H1 (cell line): ENCODE results near the gene IDUA. TPM values are rescaled to one million over a fixed set of nuclear protein-coding genes. Genes with fewer than 3 reads are reported as not detected.

Source experiments
- CTCF ChIA-PET: fragments of 300-600 bp; sonication (Branson Sonifier 250); formaldehyde crosslinking; loops from one replicate; lab custom pipeline; 2021; ENCODE audit not compliant: partially characterized antibody; lab: Charles Lee
- POLR2A ChIA-PET: fragments of 300-600 bp; sonication (Branson Sonifier 250); formaldehyde crosslinking; loops from one replicate; lab custom pipeline; 2021; ENCODE audit warnings: inconsistent platforms; ENCODE audit not compliant: partially characterized antibody; lab: Charles Lee
- DNase-seq, 2 experiments: peaks; one replicate each; pipeline versions ENCODE4 v3.0.0 to v3.0.0-alpha.2; 2010 to 2022; ENCODE audit warnings: low spot score in 2 of 2, low read depth in 1 of 2, mixed read lengths in 1 of 2
- FAIRE-seq: peaks from 2 replicates; lab custom pipeline; 2011; peaks lifted over from hg19 to GRCh38; lab: Jason Lieb, UNC
- H2AFZ ChIP-seq: 2 replicates; pipeline ENCODE4 v1.8.1; 2012; ENCODE audit warnings: low read length, inconsistent platforms
- H2AK5ac ChIP-seq: 2 replicates; pipeline ENCODE4 v1.6.1; 2013; ENCODE audit warnings: low read depth, low read length
- H2BK120ac ChIP-seq: replicated peaks from 2 replicates; pipeline ENCODE3; 2013; ENCODE audit warnings: low read depth, low read length, inconsistent platforms
- H2BK12ac ChIP-seq: 2 replicates; pipeline ENCODE4 v1.6.1; 2013; ENCODE audit warnings: low read depth, low read length
- H2BK15ac ChIP-seq: 2 replicates; pipeline ENCODE4 v1.6.1; 2013; ENCODE audit warnings: low read length
- H2BK20ac ChIP-seq: 2 replicates; pipeline ENCODE4 v1.6.1; 2013; ENCODE audit warnings: low read length
- H2BK5ac ChIP-seq: 2 replicates; pipeline ENCODE4 v1.6.1; 2013; ENCODE audit warnings: low read depth, low read length
- H3K14ac ChIP-seq: 2 replicates; pipeline ENCODE4 v1.6.1; 2013; ENCODE audit warnings: inconsistent platforms; ENCODE audit not compliant: insufficient read length
- H3K18ac ChIP-seq: 2 replicates; pipeline ENCODE4 v1.6.1; 2013; ENCODE audit warnings: low read length; ENCODE audit errors: extremely low read depth
- H3K23ac ChIP-seq: 2 replicates; pipeline ENCODE4 v1.6.1; 2013; ENCODE audit warnings: inconsistent platforms; ENCODE audit not compliant: insufficient read length
- H3K23me2 ChIP-seq: 2 replicates; pipeline ENCODE4 v1.6.1; 2013; ENCODE audit warnings: low read depth, low read length
- H3K27ac ChIP-seq: 2 replicates; pipeline ENCODE4 v1.6.1; 2011; ENCODE audit warnings: low read depth, low read length, inconsistent platforms
- H3K27me3 ChIP-seq, 4 experiments: replicated peaks in 1 of 4; 1 replicate in 1 of 4; 2 replicates in 3 of 4; pipeline versions ENCODE4 v1.6.1 to v1.8.1; 2011 to 2013; ENCODE audit warnings: low read length in 3 of 4, mild to moderate bottlenecking in 3 of 4, inconsistent platforms in 2 of 4, mixed read lengths in 2 of 4, moderate library complexity in 1 of 4; ENCODE audit not compliant: control insufficient read depth in 3 of 4, insufficient read depth in 3 of 4; ENCODE audit errors: extremely low read depth in 1 of 4
- H3K36me3 ChIP-seq, 4 experiments: 2 replicates each; pipeline versions ENCODE4 v1.6.1 to v1.8.1; 2011 to 2013; ENCODE audit warnings: mild to moderate bottlenecking in 4 of 4, low read length in 3 of 4, moderate library complexity in 2 of 4, control low read depth in 1 of 4, inconsistent platforms in 1 of 4; ENCODE audit not compliant: insufficient read depth in 4 of 4, control insufficient read depth in 2 of 4
- H3K4ac ChIP-seq: replicated peaks from 2 replicates; pipeline ENCODE3; 2013; ENCODE audit warnings: low read length, low read depth, mixed read lengths, inconsistent platforms; ENCODE audit not compliant: insufficient read length
- H3K4me1 ChIP-seq, 4 experiments: replicated peaks in 1 of 4; 1 replicate in 1 of 4; 2 replicates in 3 of 4; pipeline versions ENCODE4 v1.6.1 to v1.8.1; 2011 to 2013; ENCODE audit warnings: low read length in 3 of 4, inconsistent platforms in 2 of 4, mixed read lengths in 1 of 4; ENCODE audit not compliant: insufficient read depth in 4 of 4, control insufficient read depth in 3 of 4
- H3K4me2 ChIP-seq, 2 experiments: 2 replicates each; pipeline versions ENCODE4 v1.6.1 to v1.8.1; 2011 to 2013; ENCODE audit warnings: low read depth in 2 of 2, low read length in 2 of 2, control low read depth in 1 of 2, inconsistent platforms in 1 of 2, mild to moderate bottlenecking in 1 of 2; ENCODE audit not compliant: insufficient read depth in 1 of 2
- H3K4me3 ChIP-seq, 4 experiments: fragments of 200-600, 300-600 bp in 1 of 4; sonication (generic), shearing (Covaris generic), sonication (Bioruptor Twin) in 1 of 4; 2 replicates each; pipeline versions ENCODE4 v1.5.1 to v1.8.1; 2011 to 2016; ENCODE audit warnings: low read length in 4 of 4, low read depth in 3 of 4, control low read depth in 2 of 4, inconsistent platforms in 2 of 4, mild to moderate bottlenecking in 2 of 4, mixed read lengths in 1 of 4, moderate library complexity in 1 of 4; ENCODE audit not compliant: insufficient read depth in 2 of 4; ENCODE audit errors: extremely low read depth in 1 of 4
- H3K56ac ChIP-seq: replicated peaks from 2 replicates; pipeline ENCODE3; 2013; ENCODE audit warnings: low read depth, mild to moderate bottlenecking, mixed read lengths, low read length, inconsistent platforms; ENCODE audit not compliant: insufficient read length
- H3K79me1 ChIP-seq: 2 replicates; pipeline ENCODE4 v1.6.1; 2013; ENCODE audit warnings: low read depth, low read length, control low read depth
- H3K79me2 ChIP-seq, 2 experiments: 2 replicates each; pipeline versions ENCODE4 v1.6.1 to v1.8.1; 2012 to 2013; ENCODE audit warnings: low read length in 2 of 2, mild to moderate bottlenecking in 2 of 2, inconsistent platforms in 1 of 2; ENCODE audit not compliant: insufficient read depth in 2 of 2, control insufficient read depth in 1 of 2
- H3K9ac ChIP-seq, 4 experiments: replicated peaks in 1 of 4; 1 replicate in 1 of 4; 2 replicates in 3 of 4; pipeline versions ENCODE4 v1.6.1 to v1.8.1; 2011 to 2013; ENCODE audit warnings: low read depth in 3 of 4, low read length in 3 of 4, control low read depth in 2 of 4, mild to moderate bottlenecking in 2 of 4, moderate library complexity in 2 of 4, inconsistent platforms in 1 of 4; ENCODE audit errors: extremely low read depth in 1 of 4
- H3K9me3 ChIP-seq, 2 experiments: 2 replicates each; pipeline versions ENCODE4 v1.6.1 to v1.8.1; 2012 to 2013; ENCODE audit warnings: mild to moderate bottlenecking in 2 of 2, moderate library complexity in 2 of 2, control low read depth in 1 of 2, inconsistent platforms in 1 of 2, low read depth in 1 of 2, low read length in 1 of 2, mixed read lengths in 1 of 2; ENCODE audit not compliant: insufficient read depth in 2 of 2
- H4K20me1 ChIP-seq, 2 experiments: replicated peaks in 1 of 2; 2 replicates each; pipeline versions ENCODE3 to v1.8.1; 2011 to 2013; ENCODE audit warnings: inconsistent platforms in 2 of 2, low read length in 2 of 2, mild to moderate bottlenecking in 1 of 2; ENCODE audit not compliant: insufficient read depth in 2 of 2, control insufficient read depth in 1 of 2
- H4K5ac ChIP-seq: 2 replicates; pipeline ENCODE4 v1.6.1; 2013; ENCODE audit warnings: low read length, low read depth, mixed read lengths, inconsistent platforms; ENCODE audit not compliant: insufficient read length
- H4K8ac ChIP-seq: 2 replicates; pipeline ENCODE4 v1.8.0; 2013; ENCODE audit warnings: mild to moderate bottlenecking, moderate library complexity, low read length, inconsistent platforms; ENCODE audit not compliant: insufficient read depth; ENCODE audit errors: extremely low read depth
- H4K91ac ChIP-seq: replicated peaks from 2 replicates; pipeline ENCODE3; 2013; ENCODE audit warnings: low read length, mixed read lengths, inconsistent platforms; ENCODE audit not compliant: insufficient read length
- ASH2L ChIP-seq: fragments of 200-600, 300-600 bp; sonication (generic); IDR thresholded peaks from one replicate; pipeline ENCODE4 v1.7.1; 2017; ENCODE audit warnings: low read length
- CTBP2 ChIP-seq: IDR thresholded peaks from 2 replicates; pipeline ENCODE4 v1.7.0; 2011; ENCODE audit warnings: borderline replicate concordance, mild to moderate bottlenecking, moderate library complexity, mixed read lengths, low read length; ENCODE audit not compliant: insufficient read depth, insufficient read length
- FOSL1 ChIP-seq: IDR thresholded peaks from 2 replicates; pipeline ENCODE4 v1.6.1; 2011; ENCODE audit warnings: mild to moderate bottlenecking, low read depth, low read length, moderate library complexity; ENCODE audit not compliant: insufficient read depth
- NANOG ChIP-seq: IDR thresholded peaks from 2 replicates; pipeline ENCODE4 v1.6.1; 2011; ENCODE audit warnings: low read length, low read depth, mild to moderate bottlenecking, inconsistent platforms; ENCODE audit not compliant: insufficient read depth, poor library complexity, severe bottlenecking
- WGBS, 2 experiments: shearing (Covaris generic) in 1 of 2; methylation state at CpG; one replicate each; pipeline versions ENCODE4 v1.1.6 to v1.1.7; 2013 to 2015; ENCODE audit warnings: low lambda C conversion rate in 2 of 2, mixed read lengths in 2 of 2, inconsistent platforms in 1 of 2, low coverage in 1 of 2, missing lambda C conversion rate in 1 of 2; ENCODE audit not compliant: insufficient replicate concordance in 2 of 2, insufficient coverage in 1 of 2, insufficient read length in 1 of 2; ENCODE audit errors: extremely low coverage in 1 of 2, missing lambda C conversion rate in 1 of 2; 5-methylcytosine and 5-hydroxymethylcytosine counted together
- polyA plus RNA-seq, 7 experiments: library from polyadenylated mRNA; depleted of rRNA in 3 of 7; stranded (reverse) in 5 of 7; unstranded in 2 of 7; fragments of >200 nt in 5 of 7; fragments of 200-250 nt in 2 of 7; gene quantifications; 1 replicate in 5 of 7; 2 replicates in 1 of 7; 4 replicates in 1 of 7; pipeline versions ENCODE4 v1.2.1 to v1.2.3, GENCODE V29; 2011 to 2013; ENCODE audit warnings: missing spikeins in 2 of 7, mixed read lengths in 2 of 7
- total RNA-seq: library from RNA; stranded (reverse); fragmentation: NEBNext Ultra II Directional; extraction: Animal tissue kit (Norgen Biotek cat#: 25700); gene quantifications from 2 replicates; pipeline ENCODE4 v1.2.1, GENCODE V29; 2021

IDUA gene
- total and polyA plus RNA-seq, 2 of the 8 experiments (the other 6 are each of a cell fraction or from before 2014, with no cell fraction given), result 2.8 to 4.8 TPM

- Histone ChIP-seq H4K20me1 (peaks cover 2 to 5% of the 10 kb centered on the region in 2 experiments), H3K4me1 (peaks cover 0 to 3% (median 3%) of the 10 kb centered on the region in 4 experiments; a peak in 4 of 7 replicates), H3K4me2 (peak overlapping the region; percentile 62 to 75), H2BK20ac (no peak overlapping the region), H4K8ac (no peak overlapping the region), H4K5ac (no peak overlapping the region), H3K56ac (no peak overlapping the region), H2AK5ac (no peak overlapping the region), H3K9me3 (no peaks in the 10 kb centered on the region), H3K79me1 (no peaks in the 10 kb centered on the region), H3K23me2 (peaks cover 5% of the 10 kb centered on the region; the same call in 1 of the 2 replicates), H3K4me3 (peak overlapping the region in 1 of 4 experiments; percentile 50; a peak in 4 of 8 replicates), H4K91ac (no peak overlapping the region), H3K9ac (no peak overlapping the region), H2BK120ac (no peak overlapping the region), H3K23ac (no peak overlapping the region), H3K27ac (no peak overlapping the region), H2BK15ac (no peak overlapping the region), H3K36me3 (no peaks in the 10 kb centered on the region), H2AFZ (0 out of 2 replicates have a peak overlapping the region, but pooled peaks have one; percentile 55), H3K79me2 (no peaks in the 10 kb centered on the region), H2BK5ac (no peak overlapping the region), H3K27me3 (peaks cover 0 to 21% (median 14%) of the 10 kb centered on the region in 4 experiments; a peak in 6 of 7 replicates), H3K4ac (no peak overlapping the region), H3K18ac (no peak overlapping the region; the same call in 1 of the 2 replicates), H3K14ac (no peak overlapping the region), H2BK12ac (no peak overlapping the region)
- FAIRE-seq, result no peak
- 83% methylated on average over 15 of the region's 15 CpGs; no CpG with 5 or more reads in 1 of the 2 experiments for WGBS, 2 experiments
- TF ChIP-seq FOSL1 (no peak), NANOG (no peak), ASH2L (no peak), CTBP2 (no peak)
- ChIA-PET CTCF (no interaction called here), POLR2A (no interaction called here)
- no peak for DNase-seq
Observed at GRCh38 chr4:984336-985054, 2.3 kb upstream of the IDUA start.
